Measurements from ENCODE around the gene COPB1.
"Not testable (repeated sequence)": the region's sequence is repeated elsewhere in the genome, so short reads cannot be mapped to it uniquely, and the experiment has no call there.

The COPB1 gene

DNA sequence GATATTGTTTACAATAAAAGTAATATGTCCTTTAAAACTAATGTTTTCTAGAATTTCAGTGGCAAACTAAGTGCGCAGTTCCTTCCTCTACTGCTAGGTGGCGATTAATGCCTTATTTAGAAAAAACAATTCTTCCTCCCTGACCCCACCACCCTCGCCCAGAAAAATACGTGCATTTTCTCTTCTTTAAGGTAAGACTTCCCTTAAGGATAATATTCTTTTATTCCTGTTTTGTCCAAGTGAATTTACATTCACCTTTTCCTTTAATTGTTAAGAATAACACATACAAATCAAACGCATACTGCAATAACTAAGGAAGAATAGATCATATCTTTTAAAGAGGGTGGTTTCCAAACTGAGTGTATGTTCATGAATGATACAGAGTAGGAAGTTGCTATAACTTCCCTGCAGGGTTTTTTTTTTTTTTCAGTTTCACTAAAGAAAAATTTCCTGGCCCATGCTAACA is 37.6 kb upstream of the COPB1 start:
- WGBS, result 6% methylated on average over 4 of the region's 5 CpGs
- H3K27me3 ChIP-seq (ENCODE audit: insufficient read depth, low read length), result no peaks in the 10 kb centered on the region
- no peaks in the 10 kb centered on the region for H3K36me3 ChIP-seq (ENCODE audit: insufficient read depth, low read length)
- H3K9me3 ChIP-seq (ENCODE audit: insufficient read depth, low read depth, low read length), result no peaks in the 10 kb centered on the region
- no peak overlapping the region for H3K4me3 ChIP-seq (ENCODE audit: low read length)
- H3K27ac ChIP-seq (ENCODE audit: low read depth, low read length), result no peak overlapping the region
- no peak overlapping the region for H3K9ac ChIP-seq (ENCODE audit: low read depth, low read length)
- H3K4me1 ChIP-seq (ENCODE audit: insufficient read depth, low read length), result peaks cover 13% of the 10 kb centered on the region

DNA sequence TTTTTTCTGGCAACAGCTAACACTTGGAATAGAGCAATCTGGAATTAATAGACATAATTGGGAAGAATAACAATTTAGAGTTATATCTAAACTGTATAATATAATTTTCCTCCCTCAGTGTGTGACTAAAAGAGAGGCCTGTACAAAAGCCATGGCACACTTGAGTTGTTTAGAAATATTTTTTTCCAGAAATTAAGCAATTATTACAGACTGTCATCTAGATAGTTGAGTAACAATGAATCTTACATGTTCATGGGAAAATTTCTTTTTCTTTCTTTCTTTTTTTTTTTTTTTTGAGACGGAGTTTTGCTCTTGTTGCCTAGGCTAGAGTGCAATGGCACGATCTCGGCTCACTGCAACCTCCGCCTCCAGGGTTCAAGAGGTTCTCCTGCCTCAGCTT is 35.6 kb upstream of the COPB1 start:
- not testable (repeated sequence) for H3K27ac ChIP-seq (ENCODE audit: low read depth, low read length); H3K9me3 ChIP-seq (ENCODE audit: insufficient read depth, low read depth, low read length); H3K36me3 ChIP-seq (ENCODE audit: insufficient read depth, low read length); H3K9ac ChIP-seq (ENCODE audit: low read depth, low read length); H3K27me3 ChIP-seq (ENCODE audit: insufficient read depth, low read length); H3K4me3 ChIP-seq (ENCODE audit: low read length); H3K4me1 ChIP-seq (ENCODE audit: insufficient read depth, low read length)
- WGBS, result 97% methylated on average over 4 of the region's 4 CpGs

DNA sequence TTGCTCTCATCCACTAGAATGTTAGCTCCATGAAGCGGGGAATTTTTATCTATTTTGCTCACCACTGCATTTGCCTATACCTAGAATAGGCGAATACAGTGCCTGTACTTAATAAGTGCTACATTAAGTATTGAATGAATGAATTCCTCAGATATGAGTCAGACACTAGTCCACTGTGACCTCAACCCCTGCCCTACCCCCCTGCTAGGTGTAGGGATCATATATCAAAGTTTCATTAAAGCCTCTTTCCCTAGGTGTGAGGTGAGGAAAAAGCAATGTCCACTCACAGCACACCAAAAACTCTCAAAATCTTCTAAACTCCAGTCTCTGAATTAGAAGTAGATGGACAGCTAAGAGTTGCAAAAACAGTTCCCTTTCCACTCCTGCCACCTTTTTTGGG is 30.3 kb upstream of the COPB1 start:
- 100% methylated on average over 1 of the region's 2 CpGs for WGBS
- Histone ChIP-seq H3K9ac (ENCODE audit: low read depth, low read length) (no peak overlapping the region), H3K9me3 (ENCODE audit: insufficient read depth, low read depth, low read length) (no peaks in the 10 kb centered on the region), H3K27ac (ENCODE audit: low read depth, low read length) (no peak overlapping the region), H3K27me3 (ENCODE audit: insufficient read depth, low read length) (no peaks in the 10 kb centered on the region), H3K4me1 (ENCODE audit: insufficient read depth, low read length) (peaks cover 12% of the 10 kb centered on the region), H3K36me3 (ENCODE audit: insufficient read depth, low read length) (no peaks in the 10 kb centered on the region), H3K4me3 (ENCODE audit: low read length) (no peak overlapping the region)

DNA sequence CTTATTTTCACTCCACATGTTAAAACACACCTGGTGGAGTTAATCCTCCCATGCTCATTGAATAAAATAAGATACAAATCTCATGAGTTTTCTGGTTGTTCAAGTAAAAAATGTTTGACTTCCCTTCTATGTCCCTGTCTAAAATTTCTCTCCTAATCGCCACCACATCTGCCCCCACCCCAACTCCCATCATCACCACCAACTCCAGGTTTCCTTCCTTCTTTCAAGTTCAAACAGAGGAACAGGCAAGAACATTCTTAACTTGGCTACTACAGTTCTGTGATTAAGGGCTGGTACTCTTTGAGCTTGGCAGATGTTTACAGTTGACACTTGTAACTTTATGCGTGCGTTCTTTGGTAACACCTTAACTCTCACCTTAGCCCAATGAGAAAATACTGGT is 29.7 kb upstream of the COPB1 start:
- 90% methylated on average over 3 of the region's 3 CpGs for WGBS
- no peaks in the 10 kb centered on the region for H3K27me3 ChIP-seq (ENCODE audit: insufficient read depth, low read length)
- H3K4me3 ChIP-seq (ENCODE audit: low read length), result no peak overlapping the region
- no peaks in the 10 kb centered on the region for H3K9me3 ChIP-seq (ENCODE audit: insufficient read depth, low read depth, low read length)
- no peak overlapping the region for H3K9ac ChIP-seq (ENCODE audit: low read depth, low read length)
- no peak overlapping the region for H3K27ac ChIP-seq (ENCODE audit: low read depth, low read length)
- peaks cover 12% of the 10 kb centered on the region for H3K4me1 ChIP-seq (ENCODE audit: insufficient read depth, low read length)
- H3K36me3 ChIP-seq (ENCODE audit: insufficient read depth, low read length), result no peaks in the 10 kb centered on the region

DNA sequence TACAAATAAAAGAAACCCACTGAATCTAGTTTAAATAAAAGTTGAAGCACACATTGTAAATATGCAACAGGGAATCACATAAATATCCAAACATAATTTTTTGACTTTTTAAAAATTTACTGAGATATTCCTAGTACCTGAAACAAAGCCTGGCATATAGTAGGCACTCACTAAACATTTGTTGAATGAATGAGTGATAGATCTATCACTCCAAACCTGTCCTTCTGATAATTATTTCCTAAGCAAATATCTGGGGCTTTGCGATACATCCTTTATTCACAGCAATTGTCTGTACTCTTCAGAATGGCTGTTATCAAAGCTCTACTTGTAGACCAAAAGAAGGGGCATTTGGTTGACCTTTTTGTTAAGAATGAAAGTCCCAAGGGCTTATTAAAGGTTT is 23.2 kb upstream of the COPB1 start:
- WGBS, result 100% methylated on average over 1 of the region's 1 CpG
- no peaks in the 10 kb centered on the region for H3K9me3 ChIP-seq (ENCODE audit: insufficient read depth, low read depth, low read length)
- no peak overlapping the region for H3K9ac ChIP-seq (ENCODE audit: low read depth, low read length)
- H3K36me3 ChIP-seq (ENCODE audit: insufficient read depth, low read length), result peaks cover 10% of the 10 kb centered on the region
- no peaks in the 10 kb centered on the region for H3K27me3 ChIP-seq (ENCODE audit: insufficient read depth, low read length)
- H3K27ac ChIP-seq (ENCODE audit: low read depth, low read length), result no peak overlapping the region
- H3K4me3 ChIP-seq (ENCODE audit: low read length), result no peak overlapping the region
- H3K4me1 ChIP-seq (ENCODE audit: insufficient read depth, low read length), result peaks cover 12% of the 10 kb centered on the region; the same call in 1 of the 2 replicates

GRCh38 chr11:14522245-14522644 is 22.6 kb upstream of the COPB1 start:
- Histone ChIP-seq H3K27me3 (ENCODE audit: insufficient read depth, low read length) (no peaks in the 10 kb centered on the region), H3K36me3 (ENCODE audit: insufficient read depth, low read length) (peaks cover 15% of the 10 kb centered on the region), H3K9ac (ENCODE audit: low read depth, low read length) (no peak overlapping the region), H3K27ac (ENCODE audit: low read depth, low read length) (no peak overlapping the region), H3K9me3 (ENCODE audit: insufficient read depth, low read depth, low read length) (no peaks in the 10 kb centered on the region), H3K4me1 (ENCODE audit: insufficient read depth, low read length) (peaks cover 12% of the 10 kb centered on the region; the same call in 1 of the 2 replicates), H3K4me3 (ENCODE audit: low read length) (no peak overlapping the region)
- no CpG with 5 or more reads among the region's 1 CpG for WGBS

GRCh38 chr11:14520747-14521151 is 21.1 kb upstream of the COPB1 start:
- Histone ChIP-seq H3K27me3 (ENCODE audit: insufficient read depth, low read length) (no peaks in the 10 kb centered on the region), H3K9me3 (ENCODE audit: insufficient read depth, low read depth, low read length) (no peaks in the 10 kb centered on the region), H3K4me3 (ENCODE audit: low read length) (peak overlapping the region; percentile 78), H3K27ac (ENCODE audit: low read depth, low read length) (peak overlapping the region; percentile 71; the same call in 1 of the 2 replicates), H3K36me3 (ENCODE audit: insufficient read depth, low read length) (peaks cover 29% of the 10 kb centered on the region), H3K9ac (ENCODE audit: low read depth, low read length) (peak overlapping the region; percentile 78), H3K4me1 (ENCODE audit: insufficient read depth, low read length) (peaks cover 12% of the 10 kb centered on the region; the same call in 1 of the 2 replicates)
- 29% methylated on average over 11 of the region's 11 CpGs for WGBS

DNA sequence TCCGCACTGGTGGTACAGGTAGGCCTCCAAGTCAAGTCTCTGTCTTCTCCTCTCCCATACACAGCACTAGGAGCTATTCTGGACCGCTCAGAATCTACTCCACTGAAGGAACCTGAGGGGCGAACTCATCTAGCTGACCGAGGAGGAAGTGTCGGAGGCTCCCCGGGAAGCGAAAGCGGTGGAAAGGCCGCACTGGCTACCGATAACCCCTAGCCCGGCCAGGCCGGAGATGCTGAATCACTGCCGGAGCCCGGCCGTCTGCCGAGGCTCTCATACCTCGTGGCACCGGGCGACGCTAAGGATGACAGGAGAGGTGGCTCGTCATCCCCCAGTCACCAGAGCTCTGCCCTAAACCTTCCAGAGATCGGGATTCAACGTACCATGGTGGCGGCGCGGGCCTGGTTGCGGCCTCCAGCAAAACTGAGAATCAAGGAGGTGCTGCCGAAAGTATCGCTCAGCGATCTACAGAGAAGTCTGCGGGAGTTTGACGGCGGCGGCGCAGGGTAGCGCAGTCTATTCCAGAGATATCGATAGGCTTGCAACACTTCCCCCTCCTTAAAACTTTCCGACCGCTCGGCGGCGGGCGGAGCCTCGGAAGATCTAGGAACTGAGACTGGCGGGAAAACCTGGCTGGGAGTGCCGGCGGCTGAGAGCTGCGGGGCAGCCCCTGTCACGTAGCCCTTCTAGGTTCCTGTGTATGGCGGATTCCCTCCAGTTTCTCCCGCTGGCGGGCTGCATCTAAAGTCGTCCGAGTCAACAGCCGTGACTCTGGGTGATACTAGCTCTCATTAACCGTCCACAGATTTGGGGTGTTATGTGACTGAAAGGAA is 20.5 kb upstream of the COPB1 start, which contains the start of gene PSMA1:
PSMA1 (minus strand) TSS at position 470 of the 830 bp plus-strand sequence; CDS start at position 383, 87 bp downstream.
- H3K9me3 ChIP-seq (ENCODE audit: insufficient read depth, low read depth, low read length), result no peaks in the 10 kb centered on the region

GRCh38 chr11:14519597-14519916 is 19.9 kb upstream of the COPB1 start:
- H3K4me3 ChIP-seq (ENCODE audit: low read length), result peak overlapping the region; percentile 78
- 1% methylated on average over 7 of the region's 10 CpGs for WGBS

More for the DNA sequence above, 20.5 kb upstream of the COPB1 start, which contains the start of gene PSMA1:
- Histone ChIP-seq H3K27ac (ENCODE audit: low read depth, low read length) (peak within 1 kb of the TSS; percentile 75), H3K9ac (ENCODE audit: low read depth, low read length) (peak within 1 kb of the TSS; percentile 88), H3K36me3 (ENCODE audit: insufficient read depth, low read length) (peaks cover 33% of the 10 kb centered on the region), H3K4me1 (ENCODE audit: insufficient read depth, low read length) (peaks cover 12% of the 10 kb centered on the region; the same call in 1 of the 2 replicates), H3K27me3 (ENCODE audit: insufficient read depth, low read length) (no peaks in the 10 kb centered on the region), H3K4me3 (ENCODE audit: low read length) (peak within 1 kb of the TSS; percentile 78)
- WGBS, result under 1% methylated on average over 56 of the region's 56 CpGs

DNA sequence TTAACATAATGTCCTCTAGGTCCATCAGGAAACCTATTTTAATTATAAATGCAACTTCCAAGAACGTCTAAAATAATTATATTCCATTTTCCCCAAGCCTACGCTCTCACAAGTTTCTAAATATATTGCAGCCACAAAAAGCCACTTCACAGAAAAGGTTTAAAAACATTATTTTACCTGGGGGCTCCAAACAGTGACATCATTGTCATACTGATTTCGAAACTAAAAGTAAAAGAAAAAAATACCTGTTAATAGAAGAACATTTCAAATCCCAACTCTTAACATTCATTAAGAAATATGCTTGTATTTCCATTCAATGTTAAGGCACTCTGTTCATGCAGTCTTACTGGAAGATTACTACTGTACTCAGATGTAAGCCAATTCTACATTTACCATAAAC is 19.2 kb upstream of the COPB1 start:
- no peaks in the 10 kb centered on the region for H3K27me3 ChIP-seq (ENCODE audit: insufficient read depth, low read length)
- no peak overlapping the region for H3K27ac ChIP-seq (ENCODE audit: low read depth, low read length)
- peaks cover 12% of the 10 kb centered on the region; the same call in 1 of the 2 replicates for H3K4me1 ChIP-seq (ENCODE audit: insufficient read depth, low read length)
- H3K36me3 ChIP-seq (ENCODE audit: insufficient read depth, low read length), result peaks cover 46% of the 10 kb centered on the region
- WGBS, result 95% methylated on average over 3 of the region's 3 CpGs
- peak overlapping the region; percentile 88; the same call in 1 of the 2 replicates for H3K9ac ChIP-seq (ENCODE audit: low read depth, low read length)
- peak overlapping the region; percentile 78 for H3K4me3 ChIP-seq (ENCODE audit: low read length)
- H3K9me3 ChIP-seq (ENCODE audit: insufficient read depth, low read depth, low read length), result no peaks in the 10 kb centered on the region

More at GRCh38 chr11:14519597-14519916, 19.9 kb upstream of the COPB1 start:
- peaks cover 38% of the 10 kb centered on the region for H3K36me3 ChIP-seq (ENCODE audit: insufficient read depth, low read length)
- peak overlapping the region; percentile 75 for H3K27ac ChIP-seq (ENCODE audit: low read depth, low read length)
- H3K9me3 ChIP-seq (ENCODE audit: insufficient read depth, low read depth, low read length), result no peaks in the 10 kb centered on the region
- H3K4me1 ChIP-seq (ENCODE audit: insufficient read depth, low read length), result peaks cover 12% of the 10 kb centered on the region; the same call in 1 of the 2 replicates
- no peaks in the 10 kb centered on the region for H3K27me3 ChIP-seq (ENCODE audit: insufficient read depth, low read length)
- peak overlapping the region; percentile 88 for H3K9ac ChIP-seq (ENCODE audit: low read depth, low read length)

GRCh38 chr11:14513800-14514199 is 14.2 kb upstream of the COPB1 start:
- H3K9ac ChIP-seq (ENCODE audit: low read depth, low read length), result no peak overlapping the region
- H3K27ac ChIP-seq (ENCODE audit: low read depth, low read length), result no peak overlapping the region
- 100% methylated on average over 3 of the region's 4 CpGs for WGBS
- no peaks in the 10 kb centered on the region for H3K27me3 ChIP-seq (ENCODE audit: insufficient read depth, low read length)
- H3K36me3 ChIP-seq (ENCODE audit: insufficient read depth, low read length), result peaks cover 92% of the 10 kb centered on the region
- H3K4me3 ChIP-seq (ENCODE audit: low read length), result no peak overlapping the region
- H3K9me3 ChIP-seq (ENCODE audit: insufficient read depth, low read depth, low read length), result no peaks in the 10 kb centered on the region
- H3K4me1 ChIP-seq (ENCODE audit: insufficient read depth, low read length), result peaks cover 5% of the 10 kb centered on the region; the same call in 1 of the 2 replicates

Measured in HUES64 (cell line).